Peyer's patch (tissue), 4 donors: ENCODE results near the gene IL10RB. TPM values are rescaled to one million over a fixed set of nuclear protein-coding genes. Genes with fewer than 3 reads are reported as not detected.

ENCODE experiments used
- DNase-seq, 3 donors: peaks; one replicate each; pipeline ENCODE4 v3.0.0-alpha.2; 2017 to 2019
- H3K27ac ChIP-seq, 4 donors: fragments of 200-600 bp; sonication (generic); one replicate each; pipeline ENCODE4 v1.5.1; 2016 to 2019
- H3K27me3 ChIP-seq, 2 donors: fragments of 200-600 bp; sonication (generic); one replicate each; pipeline ENCODE4 v1.5.1; 2019
- H3K36me3 ChIP-seq, 3 donors: fragments of 200-600 bp; sonication (generic); one replicate each; pipeline ENCODE4 v1.5.1; 2016 to 2019
- H3K4me1 ChIP-seq, 4 donors: fragments of 200-600 bp; sonication (generic); one replicate each; pipeline ENCODE4 v1.5.1; 2016 to 2019
- H3K4me3 ChIP-seq, 4 donors: fragments of 200-600 bp; sonication (generic); 1 replicate in 3 of 4; 2 replicates in 1 of 4; pipeline ENCODE4 v1.5.1; 2016 to 2019; ENCODE audit warnings: mild to moderate bottlenecking in 1 of 4
- H3K9me3 ChIP-seq, 4 donors: fragments of 200-600 bp; sonication (generic); one replicate each; pipeline ENCODE4 v1.5.1; 2016 to 2019; ENCODE audit warnings: mild to moderate bottlenecking in 1 of 4
- CTCF ChIP-seq, 6 experiments: fragments of 450-650 bp in 4 of 6; fragments of 200-600 bp in 2 of 6; sonication (generic) in 1 of 6; IDR thresholded peaks; one replicate each; pipeline ENCODE4 v1.5.1; 2017 to 2019; ENCODE audit warnings: antibody characterized with exemption in 6 of 6, mild to moderate bottlenecking in 3 of 6, moderate library complexity in 1 of 6
- POLR2A ChIP-seq, 2 donors: fragments of 450-650 bp; IDR thresholded peaks; one replicate each; pipeline ENCODE4 v1.5.1; 2017; ENCODE audit warnings: antibody characterized with exemption in 2 of 2, mild to moderate bottlenecking in 2 of 2, moderate library complexity in 2 of 2
- total RNA-seq, 4 donors: library from RNA; depleted of rRNA; stranded (reverse); fragments of >200 nt; gene quantifications; one replicate each; pipeline ENCODE4 v1.1.0, GENCODE V29; 2016

The IL10RB gene
- total RNA-seq, 4 donors from 2014 or later, result 6.6 to 95.6 (median 74.0) TPM

- H3K27ac ChIP-seq, result no peak overlapping the region
- no peaks in the 10 kb centered on the region for H3K4me1 ChIP-seq
- no peak for TF ChIP-seq CTCF (IDR thresholded peaks at IDR 0.05)
- no peak for TF ChIP-seq POLR2A (IDR thresholded peaks at IDR 0.05)
- H3K9me3 ChIP-seq, result no peaks in the 10 kb centered on the region
- peaks cover 0 to 82% (median 0%) of the 10 kb centered on the region in 3 donors for H3K36me3 ChIP-seq
- no peaks in the 10 kb centered on the region for H3K27me3 ChIP-seq
- DNase-seq, result no peak
- H3K4me3 ChIP-seq, result no peak overlapping the region
Observed at GRCh38 chr21:33278721-33279120, 12.6 kb downstream of the IL10RB start.

- no peak overlapping the region for H3K27ac ChIP-seq
- H3K27me3 ChIP-seq, result no peaks in the 10 kb centered on the region
- no peak overlapping the region for H3K4me3 ChIP-seq
- H3K4me1 ChIP-seq, result no peaks in the 10 kb centered on the region
- TF ChIP-seq CTCF (IDR thresholded peaks at IDR 0.05), result no peak
- no peak for TF ChIP-seq POLR2A (IDR thresholded peaks at IDR 0.05)
- peaks cover 0 to 83% (median 0%) of the 10 kb centered on the region in 3 donors for H3K36me3 ChIP-seq
- H3K9me3 ChIP-seq, result no peaks in the 10 kb centered on the region
- DNase-seq, result no peak
Observed at GRCh38 chr21:33279330-33279820, 13.2 kb downstream of the IL10RB start.

GRCh38 chr21:33281096-33281652 is 15.0 kb downstream of the IL10RB start:
- Histone ChIP-seq H3K27ac (no peak overlapping the region), H3K27me3 (no peaks in the 10 kb centered on the region), H3K36me3 (peaks cover 0 to 86% (median 0%) of the 10 kb centered on the region in 3 donors), H3K4me3 (no peak overlapping the region), H3K4me1 (peaks cover 0 to 8% (median 0%) of the 10 kb centered on the region in 4 donors), H3K9me3 (no peaks in the 10 kb centered on the region)
- DNase-seq, result no peak
- TF ChIP-seq POLR2A (IDR thresholded peaks at IDR 0.05), result no peak
- TF ChIP-seq CTCF (IDR thresholded peaks at IDR 0.05), result no peak

- no peak for TF ChIP-seq CTCF (IDR thresholded peaks at IDR 0.05)
- no peak for TF ChIP-seq POLR2A (IDR thresholded peaks at IDR 0.05)
- no peak overlapping the region for H3K4me3 ChIP-seq
- peaks cover 0 to 77% (median 0%) of the 10 kb centered on the region in 3 donors for H3K36me3 ChIP-seq
Observed at GRCh38 chr21:33283203-33283602, 17.0 kb downstream of the IL10RB start.

GRCh38 chr21:33286076-33286475 is 19.9 kb downstream of the IL10RB start:
- H3K4me3 ChIP-seq, result no peak overlapping the region
- no peaks in the 10 kb centered on the region for H3K9me3 ChIP-seq
- peaks cover 0 to 19% (median 0%) of the 10 kb centered on the region in 4 donors for H3K4me1 ChIP-seq
- H3K27ac ChIP-seq, result peak overlapping the region in 2 of 4 donors; percentile 26 to 44
- peaks cover 0 to 59% (median 0%) of the 10 kb centered on the region in 3 donors for H3K36me3 ChIP-seq
- no peaks in the 10 kb centered on the region for H3K27me3 ChIP-seq
- no peak for DNase-seq
- no peak for TF ChIP-seq POLR2A (IDR thresholded peaks at IDR 0.05)
- TF ChIP-seq CTCF (IDR thresholded peaks at IDR 0.05), result no peak

More at GRCh38 chr21:33283203-33283602, 17.0 kb downstream of the IL10RB start:
- peaks cover 0 to 19% (median 0%) of the 10 kb centered on the region in 4 donors for H3K4me1 ChIP-seq
- no peak overlapping the region for H3K27ac ChIP-seq
- no peak for DNase-seq
- no peaks in the 10 kb centered on the region for H3K9me3 ChIP-seq
- no peaks in the 10 kb centered on the region for H3K27me3 ChIP-seq
